GM21423 (cell line): ENCODE measurements around the gene NUMB.

Experiments
- ATAC-seq: cut with Tn5 transposase; IDR thresholded peaks from one replicate; pipeline ENCODE4 v1.9.1; 2021; ENCODE audit warnings: mild to moderate bottlenecking, moderate library complexity; ENCODE audit not compliant: unreplicated experiment

Gene NUMB

GRCh38 chr14:73234586-73235394 lies 223.6 kb downstream of the NUMB start:
- ATAC-seq: no peak

- no peak for ATAC-seq
Measured at GRCh38 chr14:73234029-73234428, 224.3 kb downstream of the NUMB start.

GRCh38 chr14:73233564-73233963 lies 224.8 kb downstream of the NUMB start:
- ATAC-seq: no peak

- ATAC-seq: no peak
Measured at GRCh38 chr14:73232984-73233383, 225.4 kb downstream of the NUMB start.

GRCh38 chr14:73231981-73232851 lies 226.1 kb downstream of the NUMB start:
- no peak for ATAC-seq

GRCh38 chr14:73230051-73230450 lies 228.3 kb downstream of the NUMB start:
- ATAC-seq: no peak

- no peak for ATAC-seq
Measured at GRCh38 chr14:73227812-73228781, 230.2 kb downstream of the NUMB start.

- ATAC-seq: no peak
Measured at GRCh38 chr14:73225496-73225895, 232.8 kb downstream of the NUMB start.
